ENCODE measurements around the gene HS1BP3. TPM values are rescaled to one million over a fixed set of nuclear protein-coding genes. Genes with fewer than 3 reads are reported as not detected.

HS1BP3 gene
- total RNA-seq, 1 experiment from 2014 or later = 19.6 TPM

DNA sequence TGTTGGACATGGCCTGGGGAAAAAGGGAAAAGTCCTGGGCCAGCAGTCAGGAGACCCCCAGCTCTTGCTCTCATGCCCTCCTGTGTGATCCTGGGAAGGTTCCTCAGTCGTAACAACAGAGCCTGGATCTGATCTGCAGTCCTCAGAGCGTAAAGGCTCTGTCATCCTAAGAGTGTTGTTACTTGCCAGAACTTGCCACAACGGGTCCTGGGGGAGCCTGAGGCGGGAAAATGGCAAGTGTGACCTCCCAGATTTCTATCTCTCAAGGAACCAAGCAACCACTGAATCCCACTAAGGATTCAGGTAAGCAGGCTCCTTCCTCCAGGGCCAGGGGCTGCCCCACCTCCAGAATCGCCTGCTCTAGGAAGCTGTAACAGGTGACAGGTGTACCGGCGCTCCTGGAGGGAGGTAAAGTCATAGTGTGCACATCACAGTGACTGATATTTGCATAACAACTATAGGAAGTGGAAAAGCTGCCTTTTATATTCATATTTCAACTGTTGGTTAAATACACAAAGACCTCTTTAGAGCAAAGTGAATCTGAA, 18.4 kb downstream of the HS1BP3 start:
- DNase-seq (no peak), ATAC-seq (no peak)
- H3K4me1 ChIP-seq (ENCODE audit: insufficient read depth, low read length) = peaks cover 19% of the 10 kb centered on the region
- H3K9me2 ChIP-seq (replicated peaks; ENCODE audit: low read length) = no peaks in the 10 kb centered on the region
- H3K9me3 ChIP-seq (ENCODE audit: low read length) = no peaks in the 10 kb centered on the region
- CTCF ChIA-PET = no interaction called here
- H3K36me3 ChIP-seq (ENCODE audit: low read depth, low read length) = no peaks in the 10 kb centered on the region
- no peak overlapping the region for H2AFZ ChIP-seq (ENCODE audit: low read length)
- H3K4me2 ChIP-seq (ENCODE audit: low read length) = no peak overlapping the region
- H3K79me2 ChIP-seq (ENCODE audit: low read length) = no peaks in the 10 kb centered on the region
- no peak overlapping the region for H3K27ac ChIP-seq (ENCODE audit: low read length)
- TF ChIP-seq EZH2 (IDR thresholded peaks at IDR 0.05; ENCODE audit: low read length, unreplicated experiment) (no peak), EZH2phosphoT487 (IDR thresholded peaks at IDR 0.05; ENCODE audit: borderline replicate concordance, low read length) (no peak)
- TF ChIP-seq, protein P1, sequence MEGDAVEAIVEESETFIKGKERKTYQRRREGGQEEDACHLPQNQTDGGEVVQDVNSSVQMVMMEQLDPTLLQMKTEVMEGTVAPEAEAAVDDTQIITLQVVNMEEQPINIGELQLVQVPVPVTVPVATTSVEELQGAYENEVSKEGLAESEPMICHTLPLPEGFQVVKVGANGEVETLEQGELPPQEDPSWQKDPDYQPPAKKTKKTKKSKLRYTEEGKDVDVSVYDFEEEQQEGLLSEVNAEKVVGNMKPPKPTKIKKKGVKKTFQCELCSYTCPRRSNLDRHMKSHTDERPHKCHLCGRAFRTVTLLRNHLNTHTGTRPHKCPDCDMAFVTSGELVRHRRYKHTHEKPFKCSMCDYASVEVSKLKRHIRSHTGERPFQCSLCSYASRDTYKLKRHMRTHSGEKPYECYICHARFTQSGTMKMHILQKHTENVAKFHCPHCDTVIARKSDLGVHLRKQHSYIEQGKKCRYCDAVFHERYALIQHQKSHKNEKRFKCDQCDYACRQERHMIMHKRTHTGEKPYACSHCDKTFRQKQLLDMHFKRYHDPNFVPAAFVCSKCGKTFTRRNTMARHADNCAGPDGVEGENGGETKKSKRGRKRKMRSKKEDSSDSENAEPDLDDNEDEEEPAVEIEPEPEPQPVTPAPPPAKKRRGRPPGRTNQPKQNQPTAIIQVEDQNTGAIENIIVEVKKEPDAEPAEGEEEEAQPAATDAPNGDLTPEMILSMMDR (conservative IDR thresholded peaks at IDR 0.05; ENCODE audit: low read depth, low read length) = no peak
- intact Hi-C loops (cut with micrococcal nuclease) = no loop called here
- no peaks in the 10 kb centered on the region for H4K20me1 ChIP-seq (ENCODE audit: low read length)
- no TSS peak for BruUV-seq (replicated peaks)
- H3K4me3 ChIP-seq (ENCODE audit: low read length) = no peak overlapping the region
- POLR2A ChIA-PET (ENCODE audit: unreplicated experiment) = no interaction called here
- H3K27me3 ChIP-seq (ENCODE audit: low read length) = no peaks in the 10 kb centered on the region
- no peak overlapping the region for H3K9ac ChIP-seq (ENCODE audit: low read length)
- H3F3A ChIP-seq (ENCODE audit: low read length, unreplicated experiment) = no peaks in the 10 kb centered on the region

- H3K9me3 ChIP-seq (ENCODE audit: low read length) = no peaks in the 10 kb centered on the region
- ATAC-seq = no peak
- H3F3A ChIP-seq (ENCODE audit: low read length, unreplicated experiment) = no peaks in the 10 kb centered on the region
- H3K9ac ChIP-seq (ENCODE audit: low read length) = no peak overlapping the region
- DNase-seq = no peak
- H3K4me3 ChIP-seq (ENCODE audit: low read length) = no peak overlapping the region
- peaks cover 19% of the 10 kb centered on the region for H3K4me1 ChIP-seq (ENCODE audit: insufficient read depth, low read length)
- no peaks in the 10 kb centered on the region for H3K36me3 ChIP-seq (ENCODE audit: low read depth, low read length)
- H3K79me2 ChIP-seq (ENCODE audit: low read length) = no peaks in the 10 kb centered on the region
- BruUV-seq (replicated peaks) = no TSS peak
- TF ChIP-seq EZH2phosphoT487 (IDR thresholded peaks at IDR 0.05; ENCODE audit: borderline replicate concordance, low read length) = no peak
- TF ChIP-seq, protein P1 (conservative IDR thresholded peaks at IDR 0.05; ENCODE audit: low read depth, low read length) = no peak
- no peak for TF ChIP-seq EZH2 (IDR thresholded peaks at IDR 0.05; ENCODE audit: low read length, unreplicated experiment)
- no peaks in the 10 kb centered on the region for H3K27me3 ChIP-seq (ENCODE audit: low read length)
- no peak overlapping the region for H3K4me2 ChIP-seq (ENCODE audit: low read length)
- ChIA-PET CTCF (no interaction called here), POLR2A (ENCODE audit: unreplicated experiment) (no interaction called here)
- no peaks in the 10 kb centered on the region for H3K9me2 ChIP-seq (replicated peaks; ENCODE audit: low read length)
- no peak overlapping the region for H2AFZ ChIP-seq (ENCODE audit: low read length)
- no peaks in the 10 kb centered on the region for H4K20me1 ChIP-seq (ENCODE audit: low read length)
- no peak overlapping the region for H3K27ac ChIP-seq (ENCODE audit: low read length)
- intact Hi-C loops (cut with micrococcal nuclease) = no loop called here
These were observed 19.1 kb downstream of the HS1BP3 start for GRCh38 chr2:20631617-20632307.

- no peak for ATAC-seq
- H2AFZ ChIP-seq (ENCODE audit: low read length) = no peak overlapping the region
These were observed 19.9 kb downstream of the HS1BP3 start for GRCh38 chr2:20630967-20631366.

More at GRCh38 chr2:20630967-20631366, 19.9 kb downstream of the HS1BP3 start:
- Histone ChIP-seq H3K4me1 (ENCODE audit: insufficient read depth, low read length) (peaks cover 19% of the 10 kb centered on the region), H4K20me1 (ENCODE audit: low read length) (no peaks in the 10 kb centered on the region), H3K27ac (ENCODE audit: low read length) (no peak overlapping the region), H3K79me2 (ENCODE audit: low read length) (no peaks in the 10 kb centered on the region), H3K4me3 (ENCODE audit: low read length) (no peak overlapping the region), H3K27me3 (ENCODE audit: low read length) (no peaks in the 10 kb centered on the region), H3K4me2 (ENCODE audit: low read length) (no peak overlapping the region), H3K9me2 (replicated peaks; ENCODE audit: low read length) (no peaks in the 10 kb centered on the region), H3F3A (ENCODE audit: low read length, unreplicated experiment) (no peaks in the 10 kb centered on the region), H3K9ac (ENCODE audit: low read length) (no peak overlapping the region), H3K9me3 (ENCODE audit: low read length) (no peaks in the 10 kb centered on the region), H3K36me3 (ENCODE audit: low read depth, low read length) (no peaks in the 10 kb centered on the region)
- no peak for TF ChIP-seq EZH2phosphoT487 (IDR thresholded peaks at IDR 0.05; ENCODE audit: borderline replicate concordance, low read length)
- TF ChIP-seq, protein P1 (conservative IDR thresholded peaks at IDR 0.05; ENCODE audit: low read depth, low read length) = no peak
- TF ChIP-seq EZH2 (IDR thresholded peaks at IDR 0.05; ENCODE audit: low read length, unreplicated experiment) = no peak
- intact Hi-C loops (cut with micrococcal nuclease) = no loop called here
- no peak for DNase-seq
- POLR2A ChIA-PET (ENCODE audit: unreplicated experiment) = no interaction called here
- CTCF ChIA-PET = no interaction called here
- BruUV-seq (replicated peaks) = no TSS peak

Measured in PC-3 (cell line).